ENCODE data around the gene RNF187. TPM values are rescaled to one million over a fixed set of nuclear protein-coding genes. Genes with fewer than 3 reads are reported as not detected.

The RNF187 gene
- total RNA-seq, 2 donors from 2014 or later = 103 to 112 TPM

- 75 to 90% methylated on average over 3 to 4 of the region's 4 CpGs for WGBS, 2 experiments (ENCODE audit: insufficient coverage in 1 of 2, insufficient read length in 1 of 2)
- Mint-ChIP-seq H3K9me3 (peaks cover 25% of the 10 kb centered on the region), H3K27me3 (ENCODE audit: insufficient read depth) (peaks cover 95% of the 10 kb centered on the region), H3K36me3 (ENCODE audit: low read depth) (no peaks in the 10 kb centered on the region), H3K4me3 (no peak overlapping the region), H3K4me1 (no peaks in the 10 kb centered on the region), H3K27ac (no peak overlapping the region)
- no peak for DNase-seq
- Histone ChIP-seq H3K27me3 (ENCODE audit: control insufficient read depth, insufficient read depth, low read length, poor library complexity, severe bottlenecking) (no peaks in the 10 kb centered on the region), H3K4me3 (ENCODE audit: low read length) (no peak overlapping the region), H3K36me3 (ENCODE audit: control insufficient read depth, insufficient read depth, low read length) (no peaks in the 10 kb centered on the region), H3K27ac (ENCODE audit: low read depth, low read length) (no peak overlapping the region), H3K9me3 (ENCODE audit: control insufficient read depth, low read length) (peaks cover 2% of the 10 kb centered on the region), H3K9ac (ENCODE audit: extremely low read depth, low read length, poor library complexity, severe bottlenecking) (no peak overlapping the region), H3K4me1 (ENCODE audit: control insufficient read depth, insufficient read depth, low read length) (no peaks in the 10 kb centered on the region)
- TF ChIP-seq, protein P1, sequence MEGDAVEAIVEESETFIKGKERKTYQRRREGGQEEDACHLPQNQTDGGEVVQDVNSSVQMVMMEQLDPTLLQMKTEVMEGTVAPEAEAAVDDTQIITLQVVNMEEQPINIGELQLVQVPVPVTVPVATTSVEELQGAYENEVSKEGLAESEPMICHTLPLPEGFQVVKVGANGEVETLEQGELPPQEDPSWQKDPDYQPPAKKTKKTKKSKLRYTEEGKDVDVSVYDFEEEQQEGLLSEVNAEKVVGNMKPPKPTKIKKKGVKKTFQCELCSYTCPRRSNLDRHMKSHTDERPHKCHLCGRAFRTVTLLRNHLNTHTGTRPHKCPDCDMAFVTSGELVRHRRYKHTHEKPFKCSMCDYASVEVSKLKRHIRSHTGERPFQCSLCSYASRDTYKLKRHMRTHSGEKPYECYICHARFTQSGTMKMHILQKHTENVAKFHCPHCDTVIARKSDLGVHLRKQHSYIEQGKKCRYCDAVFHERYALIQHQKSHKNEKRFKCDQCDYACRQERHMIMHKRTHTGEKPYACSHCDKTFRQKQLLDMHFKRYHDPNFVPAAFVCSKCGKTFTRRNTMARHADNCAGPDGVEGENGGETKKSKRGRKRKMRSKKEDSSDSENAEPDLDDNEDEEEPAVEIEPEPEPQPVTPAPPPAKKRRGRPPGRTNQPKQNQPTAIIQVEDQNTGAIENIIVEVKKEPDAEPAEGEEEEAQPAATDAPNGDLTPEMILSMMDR (conservative IDR thresholded peaks at IDR 0.05) = no peak
Measured at GRCh38 chr1:228541725-228542124, 54.5 kb downstream of the RNF187 start.

- Mint-ChIP-seq H3K4me1 (no peaks in the 10 kb centered on the region), H3K36me3 (ENCODE audit: low read depth) (no peaks in the 10 kb centered on the region), H3K27ac (no peak overlapping the region), H3K4me3 (no peak overlapping the region), H3K27me3 (ENCODE audit: insufficient read depth) (peaks cover 95% of the 10 kb centered on the region), H3K9me3 (peaks cover 19% of the 10 kb centered on the region)
- 77 to 100% methylated on average over 2 of the region's 2 CpGs for WGBS, 2 experiments (ENCODE audit: insufficient coverage in 1 of 2, insufficient read length in 1 of 2)
- no peaks in the 10 kb centered on the region for H3K36me3 ChIP-seq (ENCODE audit: control insufficient read depth, insufficient read depth, low read length)
- no peak overlapping the region for H3K9ac ChIP-seq (ENCODE audit: extremely low read depth, low read length, poor library complexity, severe bottlenecking)
- TF ChIP-seq, protein P1 (conservative IDR thresholded peaks at IDR 0.05) = no peak
- DNase-seq = no peak
- H3K4me1 ChIP-seq (ENCODE audit: control insufficient read depth, insufficient read depth, low read length) = no peaks in the 10 kb centered on the region
- H3K27ac ChIP-seq (ENCODE audit: low read depth, low read length) = no peak overlapping the region
- no peaks in the 10 kb centered on the region for H3K27me3 ChIP-seq (ENCODE audit: control insufficient read depth, insufficient read depth, low read length, poor library complexity, severe bottlenecking)
- H3K9me3 ChIP-seq (ENCODE audit: control insufficient read depth, low read length) = no peaks in the 10 kb centered on the region
- no peak overlapping the region for H3K4me3 ChIP-seq (ENCODE audit: low read length)
Measured at GRCh38 chr1:228542376-228542775, 55.2 kb downstream of the RNF187 start.

GRCh38 chr1:228542981-228543380, 55.8 kb downstream of the RNF187 start:
- TF ChIP-seq, protein P1 (conservative IDR thresholded peaks at IDR 0.05) = no peak
- Histone ChIP-seq H3K9ac (ENCODE audit: extremely low read depth, low read length, poor library complexity, severe bottlenecking) (no peak overlapping the region), H3K4me3 (ENCODE audit: low read length) (no peak overlapping the region), H3K27ac (ENCODE audit: low read depth, low read length) (no peak overlapping the region), H3K4me1 (ENCODE audit: control insufficient read depth, insufficient read depth, low read length) (no peaks in the 10 kb centered on the region), H3K36me3 (ENCODE audit: control insufficient read depth, insufficient read depth, low read length) (no peaks in the 10 kb centered on the region), H3K9me3 (ENCODE audit: control insufficient read depth, low read length) (no peaks in the 10 kb centered on the region), H3K27me3 (ENCODE audit: control insufficient read depth, insufficient read depth, low read length, poor library complexity, severe bottlenecking) (no peaks in the 10 kb centered on the region)
- WGBS, 2 experiments (ENCODE audit: insufficient coverage in 1 of 2, insufficient read length in 1 of 2) = 67 to 75% methylated on average over 4 to 5 of the region's 5 CpGs
- Mint-ChIP-seq H3K27me3 (ENCODE audit: insufficient read depth) (peaks cover 95% of the 10 kb centered on the region), H3K4me1 (no peaks in the 10 kb centered on the region), H3K4me3 (no peak overlapping the region), H3K9me3 (peaks cover 14% of the 10 kb centered on the region), H3K36me3 (ENCODE audit: low read depth) (no peaks in the 10 kb centered on the region), H3K27ac (no peak overlapping the region)
- DNase-seq = no peak

Measured in endodermal cell (in vitro differentiated cells).